ENCODE measurements around the gene UBE2D1.
A peak's percentile ranks its signal among the peaks of the same experiment; 100 is the strongest.

Gene UBE2D1

GRCh38 chr10:58367069-58367468 lies 32.3 kb downstream of the UBE2D1 start:
- ATAC-seq (replicated peaks; ENCODE audit: extremely low read depth, poor library complexity, severe bottlenecking) (no peak), DNase-seq (ENCODE audit: low spot score in 2 of 2) (no peak)
- Mint-ChIP-seq H3K4me1 (no peaks in the 10 kb centered on the region), H3K27ac (ENCODE audit: low read depth) (no peak overlapping the region), H3K4me3 (no peak overlapping the region), H3K9me3 (no peaks in the 10 kb centered on the region), H3K36me3 (ENCODE audit: insufficient read depth) (peaks cover 7% of the 10 kb centered on the region), H3K27me3 (no peaks in the 10 kb centered on the region)

- no peak overlapping the region for H3K27ac Mint-ChIP-seq (ENCODE audit: low read depth)
Observed at GRCh38 chr10:58371473-58371872, 36.7 kb downstream of the UBE2D1 start.

GRCh38 chr10:58372607-58373441 lies 38.0 kb downstream of the UBE2D1 start:
- Mint-ChIP-seq H3K27me3 (no peaks in the 10 kb centered on the region), H3K36me3 (ENCODE audit: insufficient read depth) (no peaks in the 10 kb centered on the region), H3K4me1 (no peaks in the 10 kb centered on the region), H3K4me3 (no peak overlapping the region), H3K9me3 (no peaks in the 10 kb centered on the region), H3K27ac (ENCODE audit: low read depth) (no peak overlapping the region)
- no peak for ATAC-seq (replicated peaks; ENCODE audit: extremely low read depth, poor library complexity, severe bottlenecking)
- DNase-seq (ENCODE audit: low spot score in 2 of 2), result no peak

More at GRCh38 chr10:58371473-58371872, 36.7 kb downstream of the UBE2D1 start:
- DNase-seq (ENCODE audit: low spot score in 2 of 2) (no peak), ATAC-seq (replicated peaks; ENCODE audit: extremely low read depth, poor library complexity, severe bottlenecking) (no peak)
- H3K27me3 Mint-ChIP-seq, result no peaks in the 10 kb centered on the region
- H3K9me3 Mint-ChIP-seq, result no peaks in the 10 kb centered on the region
- no peaks in the 10 kb centered on the region for H3K4me1 Mint-ChIP-seq
- no peaks in the 10 kb centered on the region for H3K36me3 Mint-ChIP-seq (ENCODE audit: insufficient read depth)
- no peak overlapping the region for H3K4me3 Mint-ChIP-seq

GRCh38 chr10:58373442-58373827 lies 38.6 kb downstream of the UBE2D1 start:
- H3K4me1 Mint-ChIP-seq, result no peaks in the 10 kb centered on the region
- no peak for ATAC-seq (replicated peaks; ENCODE audit: extremely low read depth, poor library complexity, severe bottlenecking)
- H3K27ac Mint-ChIP-seq (ENCODE audit: low read depth), result no peak overlapping the region
- H3K36me3 Mint-ChIP-seq (ENCODE audit: insufficient read depth), result no peaks in the 10 kb centered on the region
- H3K9me3 Mint-ChIP-seq, result no peaks in the 10 kb centered on the region
- no peak for DNase-seq (ENCODE audit: low spot score in 2 of 2)
- H3K27me3 Mint-ChIP-seq, result no peaks in the 10 kb centered on the region
- H3K4me3 Mint-ChIP-seq, result no peak overlapping the region

- no peak for DNase-seq (ENCODE audit: low spot score in 2 of 2)
- no peak for ATAC-seq (replicated peaks; ENCODE audit: extremely low read depth, poor library complexity, severe bottlenecking)
- Mint-ChIP-seq H3K4me3 (no peak overlapping the region), H3K27ac (ENCODE audit: low read depth) (no peak overlapping the region), H3K27me3 (no peaks in the 10 kb centered on the region), H3K36me3 (ENCODE audit: insufficient read depth) (peaks cover 22% of the 10 kb centered on the region), H3K4me1 (peaks cover 31% of the 10 kb centered on the region), H3K9me3 (no peaks in the 10 kb centered on the region)
Observed at GRCh38 chr10:58382489-58382995, 47.7 kb downstream of the UBE2D1 start.

GRCh38 chr10:58384095-58384494 lies 49.3 kb downstream of the UBE2D1 start:
- peaks cover 32% of the 10 kb centered on the region for H3K4me1 Mint-ChIP-seq
- DNase-seq (ENCODE audit: low spot score in 2 of 2) (no peak), ATAC-seq (replicated peaks; ENCODE audit: extremely low read depth, poor library complexity, severe bottlenecking) (peak; percentile 61)
- no peaks in the 10 kb centered on the region for H3K9me3 Mint-ChIP-seq
- H3K27me3 Mint-ChIP-seq, result no peaks in the 10 kb centered on the region
- peaks cover 31% of the 10 kb centered on the region for H3K36me3 Mint-ChIP-seq (ENCODE audit: insufficient read depth)
- H3K4me3 Mint-ChIP-seq, result peak overlapping the region; percentile 99
- H3K27ac Mint-ChIP-seq (ENCODE audit: low read depth), result peak overlapping the region; percentile 93

- ATAC-seq (replicated peaks; ENCODE audit: extremely low read depth, poor library complexity, severe bottlenecking) (peak; percentile 12), DNase-seq (ENCODE audit: low spot score in 2 of 2) (no peak)
- Mint-ChIP-seq H3K9me3 (no peaks in the 10 kb centered on the region), H3K4me1 (peaks cover 35% of the 10 kb centered on the region), H3K27me3 (no peaks in the 10 kb centered on the region), H3K36me3 (ENCODE audit: insufficient read depth) (peaks cover 35% of the 10 kb centered on the region), H3K27ac (ENCODE audit: low read depth) (peak overlapping the region; percentile 93), H3K4me3 (peak overlapping the region; percentile 99)
Observed at GRCh38 chr10:58384544-58384998, 49.8 kb downstream of the UBE2D1 start.

- H3K4me1 Mint-ChIP-seq, result peaks cover 42% of the 10 kb centered on the region
Observed at GRCh38 chr10:58384999-58385783, 50.4 kb downstream of the UBE2D1 start, which contains the start of gene TFAM. TSS of gene TFAM (plus strand) at chr10:58385410. CDS start at chr10:58385548, 138 bp downstream.

GRCh38 chr10:58385784-58386112 lies 50.9 kb downstream of the UBE2D1 start:
- Mint-ChIP-seq H3K27me3 (no peaks in the 10 kb centered on the region), H3K27ac (ENCODE audit: low read depth) (peak overlapping the region; percentile 93), H3K4me3 (peak overlapping the region; percentile 99), H3K9me3 (no peaks in the 10 kb centered on the region), H3K36me3 (ENCODE audit: insufficient read depth) (peaks cover 45% of the 10 kb centered on the region), H3K4me1 (peaks cover 44% of the 10 kb centered on the region)
- no peak for DNase-seq (ENCODE audit: low spot score in 2 of 2)
- ATAC-seq (replicated peaks; ENCODE audit: extremely low read depth, poor library complexity, severe bottlenecking), result no peak

More at GRCh38 chr10:58384999-58385783, 50.4 kb downstream of the UBE2D1 start, which contains the start of gene TFAM:
- ATAC-seq (replicated peaks; ENCODE audit: extremely low read depth, poor library complexity, severe bottlenecking) (peak; percentile 85), DNase-seq (ENCODE audit: low spot score in 2 of 2) (peak; percentile 92 to 97)
- peak within 1 kb of the TSS; percentile 99 for H3K4me3 Mint-ChIP-seq
- no peaks in the 10 kb centered on the region for H3K9me3 Mint-ChIP-seq
- peak within 1 kb of the TSS; percentile 93 for H3K27ac Mint-ChIP-seq (ENCODE audit: low read depth)
- peaks cover 41% of the 10 kb centered on the region for H3K36me3 Mint-ChIP-seq (ENCODE audit: insufficient read depth)
- no peaks in the 10 kb centered on the region for H3K27me3 Mint-ChIP-seq

GRCh38 chr10:58389024-58389423 lies 54.2 kb downstream of the UBE2D1 start:
- Mint-ChIP-seq H3K4me3 (no peak overlapping the region), H3K36me3 (ENCODE audit: insufficient read depth) (peaks cover 72% of the 10 kb centered on the region), H3K27ac (ENCODE audit: low read depth) (no peak overlapping the region), H3K9me3 (no peaks in the 10 kb centered on the region), H3K4me1 (peaks cover 50% of the 10 kb centered on the region), H3K27me3 (no peaks in the 10 kb centered on the region)
- no peak for ATAC-seq (replicated peaks; ENCODE audit: extremely low read depth, poor library complexity, severe bottlenecking)
- DNase-seq (ENCODE audit: low spot score in 2 of 2), result no peak

GRCh38 chr10:58393317-58393716 lies 58.5 kb downstream of the UBE2D1 start:
- ATAC-seq (replicated peaks; ENCODE audit: extremely low read depth, poor library complexity, severe bottlenecking) (no peak), DNase-seq (ENCODE audit: low spot score in 2 of 2) (no peak)
- Mint-ChIP-seq H3K36me3 (ENCODE audit: insufficient read depth) (peaks cover 79% of the 10 kb centered on the region), H3K4me3 (no peak overlapping the region), H3K27me3 (no peaks in the 10 kb centered on the region), H3K4me1 (peaks cover 23% of the 10 kb centered on the region), H3K27ac (ENCODE audit: low read depth) (no peak overlapping the region), H3K9me3 (no peaks in the 10 kb centered on the region)

- H3K4me1 Mint-ChIP-seq, result peaks cover 21% of the 10 kb centered on the region
- DNase-seq (ENCODE audit: low spot score in 2 of 2) (no peak), ATAC-seq (replicated peaks; ENCODE audit: extremely low read depth, poor library complexity, severe bottlenecking) (no peak)
- H3K27me3 Mint-ChIP-seq, result no peaks in the 10 kb centered on the region
- H3K36me3 Mint-ChIP-seq (ENCODE audit: insufficient read depth), result peaks cover 74% of the 10 kb centered on the region
- no peak overlapping the region for H3K4me3 Mint-ChIP-seq
- H3K9me3 Mint-ChIP-seq, result no peaks in the 10 kb centered on the region
- no peak overlapping the region for H3K27ac Mint-ChIP-seq (ENCODE audit: low read depth)
Observed at GRCh38 chr10:58394471-58394870, 59.7 kb downstream of the UBE2D1 start.
